Ovary (tissue), 9 donors: ENCODE results near the gene RADIL. TPM values are rescaled to one million over a fixed set of nuclear protein-coding genes. Genes with fewer than 3 reads are reported as not detected.

Experiments used
- DNase-seq, 5 donors: peaks; one replicate each; pipeline ENCODE4 v3.0.0-alpha.2; 2019 to 2020
- H3K27ac ChIP-seq, 2 donors: fragments of 200-600 bp; one replicate each; pipeline versions ENCODE4 v1.5.1 to v1.8.0; 2019 to 2022
- H3K27me3 ChIP-seq: fragments of 200-600 bp; one replicate; pipeline ENCODE4 v1.8.0; 2022
- H3K36me3 ChIP-seq: fragments of 200-600 bp; sonication (generic); one replicate; pipeline ENCODE4 v1.5.1; 2019
- H3K4me1 ChIP-seq: one replicate; pipeline ENCODE4 v1.8.1; 2013; ENCODE audit warnings: mild to moderate bottlenecking, moderate library complexity; ENCODE audit not compliant: insufficient read depth
- H3K4me3 ChIP-seq: fragments of 200-600 bp; sonication (generic); one replicate; pipeline ENCODE4 v1.5.1; 2017
- H3K9me3 ChIP-seq, 2 donors: fragments of 200-600 bp in 1 of 2; sonication (generic) in 1 of 2; one replicate each; pipeline versions ENCODE4 v1.5.1 to v1.8.1; 2013 to 2019; ENCODE audit warnings: mild to moderate bottlenecking in 1 of 2, moderate library complexity in 1 of 2
- CTCF ChIP-seq, 3 donors: fragments of 450-650 bp in 2 of 3; fragments of 200-600 bp in 1 of 3; IDR thresholded peaks; one replicate each; pipeline versions ENCODE4 v1.5.1 to v1.8.0; 2016 to 2022; ENCODE audit warnings: antibody characterized with exemption in 3 of 3, mild to moderate bottlenecking in 1 of 3
- EP300 ChIP-seq: sonication (generic); formaldehyde crosslinking; IDR thresholded peaks from one replicate; pipeline ENCODE4 v1.6.1; 2017; ENCODE audit warnings: antibody characterized with exemption
- POLR2A ChIP-seq: fragments of 450-650 bp; IDR thresholded peaks from one replicate; pipeline ENCODE4 v1.6.1; 2017; ENCODE audit warnings: antibody characterized with exemption, mild to moderate bottlenecking, moderate library complexity
- WGBS, 3 donors: extraction: QIAGEN DNeasy Blood & Tissue Kit in 1 of 3; methylation state at CpG; one replicate each; pipeline versions ENCODE4 v1.1.5 to v1.1.7; 2013 to 2017; 5-methylcytosine and 5-hydroxymethylcytosine counted together
- intact Hi-C, 4 donors: fragments of 100-400 bp; cut with DNase I; formaldehyde crosslinking; loops; one replicate each; pipeline versions ENCODE4 v1.11.0 to v1.15.1; 2022 to 2023
- polyA plus RNA-seq, 2 donors: library from polyadenylated mRNA; stranded (reverse); fragments of 200-250 nt in 1 of 2; fragments of 350-450 nt in 1 of 2; fragmentation: Illumina TruSeq in 1 of 2; extraction: RNeasy Lipid Tissue Mini Kit (QIAGEN cat#74804) in 1 of 2; gene quantifications; one replicate each; pipeline ENCODE4 v1.2.3, GENCODE V29; 2013 to 2014
- total RNA-seq, 7 donors: library from RNA; depleted of rRNA in 2 of 7; stranded (reverse); fragments of >200 nt in 2 of 7; fragmentation: NEBNext Ultra II Directional in 3 of 7; extraction: Animal tissue kit (Norgen Biotek cat#: 25700) in 3 of 7; gene quantifications; one replicate each; pipeline versions ENCODE4 v1.1.0 to v1.2.4, GENCODE V29; 2016 to 2023
- donor health status: DM: no; HTN: no; CAD: no; lungs with moderate emphysema.
- donor health status: DM: no; HTN: no; CAD: no.
- donor health status: Bipolar disorder and iron deficiency.
- donor health status: DM: yes; HTN: yes; CAD: no.
- donor health status: DM: no; HTN: no; CAD: no.
- donor health status: DM: yes; HTN: yes; CAD: no.

Gene RADIL
- total and polyA plus RNA-seq, 9 donors = 0.98 to 5.4 (median 2.4) TPM

- no peak overlapping the region for H3K27ac ChIP-seq
- H3K27me3 ChIP-seq = no peaks in the 10 kb centered on the region
- no peak for DNase-seq
- H3K4me1 ChIP-seq = no peaks in the 10 kb centered on the region
- no peaks in the 10 kb centered on the region for H3K9me3 ChIP-seq
- H3K36me3 ChIP-seq = no peaks in the 10 kb centered on the region
- intact Hi-C loops = loop anchor here in 2 of 4 donors (10.0 kb wide), 1 partner anchor 140 kb away; no protein-coding TSS in a partner anchor
- 91 to 93% (median 91%) methylated on average over 24 of the region's 24 CpGs for WGBS, 3 donors
- no peak overlapping the region for H3K4me3 ChIP-seq
- no peak for TF ChIP-seq EP300
- TF ChIP-seq POLR2A = no peak
- no peak for TF ChIP-seq CTCF (IDR thresholded peaks at IDR 0.05)
Measured at GRCh38 chr7:4755045-4755444, 128.5 kb downstream of the RADIL start.

GRCh38 chr7:4754433-4755010 is 129.0 kb downstream of the RADIL start:
- intact Hi-C loops = loop anchor here in 3 of 4 donors (5.0 to 10.0 kb wide), 3 partner anchors 112 to 140 kb away; no protein-coding TSS in a partner anchor
- H3K36me3 ChIP-seq = no peaks in the 10 kb centered on the region
- H3K4me3 ChIP-seq = no peak overlapping the region
- H3K4me1 ChIP-seq = no peaks in the 10 kb centered on the region
- no peaks in the 10 kb centered on the region for H3K27me3 ChIP-seq
- DNase-seq = no peak
- 90 to 93% (median 90%) methylated on average over 34 to 36 of the region's 36 CpGs for WGBS, 3 donors
- no peak for TF ChIP-seq EP300
- no peak for TF ChIP-seq CTCF (IDR thresholded peaks at IDR 0.05)
- no peak for TF ChIP-seq POLR2A
- no peak overlapping the region for H3K27ac ChIP-seq
- no peaks in the 10 kb centered on the region for H3K9me3 ChIP-seq

GRCh38 chr7:4753598-4754432 is 129.7 kb downstream of the RADIL start:
- DNase-seq = peak; percentile 72 to 87 (median 81)
- TF ChIP-seq EP300 (no peak), CTCF (IDR thresholded peaks at IDR 0.05) (peak; percentile 79 to 86 (median 79))
- intact Hi-C loops = loop anchor here in 3 of 4 donors (5.0 to 10.0 kb wide), 3 partner anchors 112 to 139 kb away; no protein-coding TSS in a partner anchor
- Histone ChIP-seq H3K4me3 (no peak overlapping the region), H3K9me3 (no peaks in the 10 kb centered on the region), H3K27me3 (no peaks in the 10 kb centered on the region), H3K4me1 (no peaks in the 10 kb centered on the region), H3K36me3 (no peaks in the 10 kb centered on the region), H3K27ac (no peak overlapping the region)
- WGBS, 3 donors = 54 to 59% (median 55%) methylated on average over 31 of the region's 31 CpGs

GRCh38 chr7:4751398-4751947 is 132.0 kb downstream of the RADIL start:
- TF ChIP-seq EP300 (no peak), POLR2A (no peak), CTCF (IDR thresholded peaks at IDR 0.05) (no peak)
- no peaks in the 10 kb centered on the region for H3K36me3 ChIP-seq
- peaks cover 5% of the 10 kb centered on the region for H3K4me1 ChIP-seq

More at GRCh38 chr7:4751398-4751947, 132.0 kb downstream of the RADIL start:
- H3K4me3 ChIP-seq = no peak overlapping the region
- intact Hi-C loops = loop anchor here in 3 of 4 donors (5.0 to 10.0 kb wide), 3 partner anchors 109 to 137 kb away; no protein-coding TSS in a partner anchor
- no peak for DNase-seq
- H3K9me3 ChIP-seq = no peaks in the 10 kb centered on the region
- no peaks in the 10 kb centered on the region for H3K27me3 ChIP-seq
- WGBS, 3 donors = 90 to 97% (median 94%) methylated on average over 20 of the region's 20 CpGs
- H3K27ac ChIP-seq = no peak overlapping the region
